ENCODE measurements around the gene ITGB8. TPM values are rescaled to one million over a fixed set of nuclear protein-coding genes. Genes with fewer than 3 reads are reported as not detected.
A peak's percentile ranks its signal among the peaks of the same experiment; 100 is the strongest.

Gene ITGB8
- total RNA-seq, 1 donor from 2014 or later = 10.5 TPM

DNA sequence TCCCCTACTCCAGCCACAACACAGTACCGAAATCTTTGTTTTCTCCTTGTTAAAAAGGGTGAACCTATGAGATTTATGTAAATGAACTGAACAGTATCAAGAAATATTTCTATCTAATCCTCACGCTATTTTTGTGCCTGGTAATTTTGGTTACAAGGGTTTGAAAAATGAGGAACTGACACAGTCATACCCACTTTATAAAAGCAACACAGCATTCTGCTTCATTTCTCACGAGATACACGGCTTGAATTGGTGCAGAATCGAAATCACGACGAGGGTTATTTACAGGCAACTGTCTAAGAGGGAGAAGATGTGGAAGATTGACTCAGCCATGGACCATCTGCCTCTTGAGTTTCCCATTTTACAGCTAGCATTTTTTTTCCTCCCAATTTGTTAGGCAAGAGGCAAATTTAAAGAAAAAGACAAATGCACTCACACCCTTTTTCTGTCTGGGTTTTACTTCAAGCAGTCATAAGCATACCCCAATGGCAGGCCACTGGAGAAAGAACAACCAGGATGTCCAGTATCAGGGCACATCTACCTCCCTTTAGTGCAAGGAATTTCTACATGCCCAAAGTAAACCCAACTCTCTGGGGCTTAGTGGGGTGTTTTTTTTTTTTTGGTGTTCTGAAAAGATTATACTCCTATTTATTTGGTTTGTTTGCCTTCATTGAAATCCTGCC, 108.1 kb downstream of the ITGB8 start:
- FAIRE-seq = peak; percentile 7
- Histone ChIP-seq H3K4me3 (ENCODE audit: low read depth, low read length) (no peak overlapping the region), H3K27me3 (ENCODE audit: control insufficient read depth, insufficient read depth, low read length) (no peaks in the 10 kb centered on the region), H3K36me3 (ENCODE audit: control insufficient read depth, insufficient read depth, low read length) (no peaks in the 10 kb centered on the region)
- DNase-seq (ENCODE audit: low read depth) = no peak
- TF ChIP-seq, protein P1, sequence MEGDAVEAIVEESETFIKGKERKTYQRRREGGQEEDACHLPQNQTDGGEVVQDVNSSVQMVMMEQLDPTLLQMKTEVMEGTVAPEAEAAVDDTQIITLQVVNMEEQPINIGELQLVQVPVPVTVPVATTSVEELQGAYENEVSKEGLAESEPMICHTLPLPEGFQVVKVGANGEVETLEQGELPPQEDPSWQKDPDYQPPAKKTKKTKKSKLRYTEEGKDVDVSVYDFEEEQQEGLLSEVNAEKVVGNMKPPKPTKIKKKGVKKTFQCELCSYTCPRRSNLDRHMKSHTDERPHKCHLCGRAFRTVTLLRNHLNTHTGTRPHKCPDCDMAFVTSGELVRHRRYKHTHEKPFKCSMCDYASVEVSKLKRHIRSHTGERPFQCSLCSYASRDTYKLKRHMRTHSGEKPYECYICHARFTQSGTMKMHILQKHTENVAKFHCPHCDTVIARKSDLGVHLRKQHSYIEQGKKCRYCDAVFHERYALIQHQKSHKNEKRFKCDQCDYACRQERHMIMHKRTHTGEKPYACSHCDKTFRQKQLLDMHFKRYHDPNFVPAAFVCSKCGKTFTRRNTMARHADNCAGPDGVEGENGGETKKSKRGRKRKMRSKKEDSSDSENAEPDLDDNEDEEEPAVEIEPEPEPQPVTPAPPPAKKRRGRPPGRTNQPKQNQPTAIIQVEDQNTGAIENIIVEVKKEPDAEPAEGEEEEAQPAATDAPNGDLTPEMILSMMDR (IDR thresholded peaks at IDR 0.05; ENCODE audit: insufficient read depth, low read length, severe bottlenecking) = no peak

DNA sequence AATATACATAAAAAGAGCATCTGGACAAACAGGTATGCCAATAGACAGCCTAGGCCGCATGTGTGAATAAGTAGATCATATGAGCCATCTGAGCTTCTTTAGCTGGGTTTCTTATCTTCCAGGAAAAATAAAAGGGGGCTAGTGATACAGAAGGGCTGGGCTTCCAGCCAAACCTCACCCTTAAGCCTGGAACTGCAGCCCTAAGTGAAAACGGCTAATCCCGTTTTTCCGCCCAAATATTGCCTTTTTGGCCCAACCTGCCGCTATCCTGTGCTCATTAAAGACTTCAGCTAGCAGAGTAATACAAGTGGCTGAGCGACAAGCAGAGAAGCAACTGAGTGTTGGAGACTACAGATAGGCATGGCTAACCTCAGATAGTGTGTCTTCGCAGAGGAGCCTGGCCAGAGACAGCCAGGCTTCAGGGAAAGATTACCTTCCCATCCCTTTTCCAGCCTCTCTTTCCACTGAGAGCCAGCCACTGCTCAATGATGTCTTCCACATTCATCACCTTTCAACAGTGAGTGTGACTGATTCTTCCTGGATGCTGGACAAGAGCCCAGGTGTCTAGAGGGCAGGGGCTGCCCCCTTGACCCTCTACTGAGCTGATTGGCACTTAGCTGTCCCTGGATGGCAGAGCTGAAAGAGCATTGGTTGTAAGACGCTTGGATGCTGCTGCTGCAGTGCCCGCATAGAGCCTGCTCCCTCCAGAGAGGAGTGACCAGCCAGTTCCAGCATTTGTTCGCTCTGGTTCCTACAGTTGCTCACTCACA, 108.9 kb downstream of the ITGB8 start:
- Histone ChIP-seq H3K27me3 (ENCODE audit: control insufficient read depth, insufficient read depth, low read length) (no peaks in the 10 kb centered on the region), H3K36me3 (ENCODE audit: control insufficient read depth, insufficient read depth, low read length) (no peaks in the 10 kb centered on the region), H3K4me3 (ENCODE audit: low read depth, low read length) (no peak overlapping the region)
- FAIRE-seq (peak; percentile 18), DNase-seq (ENCODE audit: low read depth) (no peak)
- TF ChIP-seq, protein P1 (IDR thresholded peaks at IDR 0.05; ENCODE audit: insufficient read depth, low read length, severe bottlenecking) = no peak

DNA sequence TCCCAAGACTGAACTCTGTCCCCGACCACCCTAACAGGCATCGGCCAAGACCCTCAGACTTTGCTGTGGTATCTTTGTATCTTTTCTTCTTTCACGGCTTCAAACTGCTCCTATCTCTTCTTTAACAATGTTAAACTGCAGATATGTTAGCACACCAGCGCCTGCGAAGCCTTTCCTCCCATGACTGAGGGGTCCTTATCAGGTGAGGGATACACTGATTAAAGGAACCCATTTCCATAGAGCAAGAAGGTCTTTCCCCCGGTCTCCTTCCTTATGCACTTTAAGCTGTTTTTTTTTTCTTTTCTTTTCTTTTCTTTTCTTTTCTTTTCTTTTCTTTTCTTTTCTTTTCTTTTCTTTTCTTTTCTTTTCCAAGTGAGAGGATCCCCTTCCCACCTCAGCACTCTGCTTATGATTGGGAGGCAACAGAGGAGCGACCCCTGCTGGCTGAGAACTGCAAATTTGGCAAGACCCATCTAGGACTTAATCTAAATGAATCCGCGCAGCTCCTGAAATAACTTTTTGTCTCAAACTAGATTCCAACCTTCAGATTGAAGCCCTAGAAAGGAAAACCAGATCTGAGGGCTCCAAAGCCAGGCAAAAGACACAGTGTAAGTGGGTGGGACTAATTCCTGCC, 109.9 kb downstream of the ITGB8 start:
- FAIRE-seq (no peak), DNase-seq (ENCODE audit: low read depth) (peak; percentile 38)
- H3K27me3 ChIP-seq (ENCODE audit: control insufficient read depth, insufficient read depth, low read length) = no peaks in the 10 kb centered on the region
- no peak overlapping the region for H3K4me3 ChIP-seq (ENCODE audit: low read depth, low read length)
- TF ChIP-seq, protein P1 (IDR thresholded peaks at IDR 0.05; ENCODE audit: insufficient read depth, low read length, severe bottlenecking) = peak; percentile 70
- H3K36me3 ChIP-seq (ENCODE audit: control insufficient read depth, insufficient read depth, low read length) = no peaks in the 10 kb centered on the region

DNA sequence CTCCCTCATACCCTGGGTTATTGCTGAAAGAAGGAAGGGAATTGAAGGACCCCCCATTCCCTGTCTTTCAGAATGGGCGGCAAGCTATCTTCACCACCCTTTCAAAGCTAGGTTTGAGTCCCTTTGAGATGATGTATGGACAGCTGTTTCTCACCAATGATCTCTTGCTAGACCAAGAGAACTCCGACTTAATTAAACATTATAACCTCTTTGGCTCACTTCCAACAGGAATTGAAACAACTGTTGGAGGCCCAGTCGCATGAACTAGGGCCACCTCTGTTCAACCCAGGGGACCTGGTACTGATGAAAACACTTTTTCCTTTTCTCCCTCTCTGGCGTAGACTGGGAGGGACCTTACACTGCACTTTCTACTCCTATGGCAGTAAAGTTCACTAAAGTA, 110.6 kb downstream of the ITGB8 start:
- H3K27me3 ChIP-seq (ENCODE audit: control insufficient read depth, insufficient read depth, low read length) = no peaks in the 10 kb centered on the region
- FAIRE-seq (no peak), DNase-seq (ENCODE audit: low read depth) (no peak)
- no peak overlapping the region for H3K4me3 ChIP-seq (ENCODE audit: low read depth, low read length)
- H3K36me3 ChIP-seq (ENCODE audit: control insufficient read depth, insufficient read depth, low read length) = no peaks in the 10 kb centered on the region
- TF ChIP-seq, protein P1 (IDR thresholded peaks at IDR 0.05; ENCODE audit: insufficient read depth, low read length, severe bottlenecking) = no peak

DNA sequence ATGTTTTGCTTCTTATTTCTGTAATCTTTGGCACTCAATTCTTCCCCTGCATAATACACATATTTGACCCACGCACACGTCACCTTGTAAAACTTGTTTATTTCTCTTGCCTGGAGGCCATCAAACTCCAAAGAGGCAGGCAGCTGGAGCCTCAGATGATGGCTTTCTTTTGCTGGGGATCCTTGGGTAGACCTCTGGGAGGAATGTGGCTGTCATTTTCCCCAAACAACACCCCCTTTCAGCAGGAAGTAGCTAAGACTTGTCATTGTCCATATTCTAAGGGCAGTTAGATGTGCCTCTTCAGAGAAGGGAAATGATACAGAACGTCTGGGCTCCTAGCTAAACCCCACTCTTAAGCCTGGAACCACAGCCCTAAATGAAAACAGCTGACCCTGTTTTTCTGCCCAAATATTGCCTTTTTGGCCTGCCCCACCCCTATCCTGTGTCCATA, 111.3 kb downstream of the ITGB8 start:
- TF ChIP-seq, protein P1 (IDR thresholded peaks at IDR 0.05; ENCODE audit: insufficient read depth, low read length, severe bottlenecking) = no peak

More for the DNA sequence above, 111.3 kb downstream of the ITGB8 start:
- H3K36me3 ChIP-seq (ENCODE audit: control insufficient read depth, insufficient read depth, low read length) = no peaks in the 10 kb centered on the region
- DNase-seq (ENCODE audit: low read depth) = no peak
- no peak overlapping the region for H3K4me3 ChIP-seq (ENCODE audit: low read depth, low read length)
- no peak for FAIRE-seq
- no peaks in the 10 kb centered on the region for H3K27me3 ChIP-seq (ENCODE audit: control insufficient read depth, insufficient read depth, low read length)
